ENCODE measurements around the gene TCERG1L.

The TCERG1L gene

GRCh38 chr10:131269776-131270460 lies 41.6 kb downstream of the TCERG1L start:
- DNase-seq = no peak

DNA sequence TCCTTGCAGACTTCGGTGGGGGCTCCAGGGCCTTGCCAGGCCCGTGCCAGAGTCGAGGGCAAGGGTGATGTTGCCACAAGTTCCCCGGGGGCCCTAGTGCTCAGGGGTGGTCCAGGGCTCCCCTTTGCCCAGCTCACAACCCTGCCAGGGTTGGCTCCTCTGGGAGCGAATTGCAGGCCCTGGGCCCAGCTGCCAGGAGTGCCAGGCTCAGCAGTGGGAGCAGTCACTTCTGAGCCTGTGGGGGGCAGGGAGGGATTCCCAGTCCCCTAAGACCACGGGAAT lies 43.8 kb downstream of the TCERG1L start:
- no peak for DNase-seq

GRCh38 chr10:131266936-131267813 lies 44.3 kb downstream of the TCERG1L start:
- DNase-seq = no peak

GRCh38 chr10:131264110-131264788 lies 47.3 kb downstream of the TCERG1L start:
- no peak for DNase-seq

GRCh38 chr10:131261890-131262475 lies 49.5 kb downstream of the TCERG1L start:
- DNase-seq = no peak

DNA sequence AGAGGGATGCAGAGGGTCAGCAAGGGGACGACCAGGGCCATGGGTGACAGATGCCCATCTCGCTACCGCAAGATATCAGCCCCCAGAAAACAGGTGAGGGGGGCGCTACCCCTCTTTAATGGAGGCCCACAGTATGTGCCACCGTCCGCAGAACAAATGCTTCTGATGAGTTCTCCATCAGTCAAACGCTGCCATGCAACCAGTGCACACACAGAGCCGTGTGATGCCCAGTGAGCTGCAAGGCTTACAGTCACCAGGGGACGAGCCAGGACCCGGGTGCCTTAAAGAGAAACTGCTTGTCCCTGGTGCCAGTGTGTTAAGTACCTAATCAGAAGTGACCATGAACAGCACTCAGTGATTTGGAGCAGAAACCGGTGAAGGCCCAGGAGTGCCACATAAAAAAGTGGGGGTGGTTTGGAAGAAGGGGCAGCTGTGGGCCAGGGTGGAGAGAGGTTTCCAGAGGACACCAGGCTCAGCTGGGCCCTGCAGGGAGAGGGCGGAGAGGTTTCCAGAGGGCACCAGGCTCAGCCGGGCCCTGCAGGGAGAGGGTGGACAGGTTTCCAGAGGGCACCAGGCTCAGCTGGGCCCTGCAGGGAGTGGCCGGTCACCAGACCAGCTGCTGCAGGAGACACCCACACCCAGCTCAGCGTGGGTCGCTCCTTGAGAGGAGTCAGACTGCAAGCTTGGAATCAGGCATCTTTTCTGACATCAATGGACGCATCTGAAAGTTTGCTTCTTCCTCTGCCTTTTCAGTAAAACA lies 50.9 kb downstream of the TCERG1L start:
- no peak for DNase-seq

GRCh38 chr10:131260031-131260430 lies 51.5 kb downstream of the TCERG1L start:
- no peak for DNase-seq

DNA sequence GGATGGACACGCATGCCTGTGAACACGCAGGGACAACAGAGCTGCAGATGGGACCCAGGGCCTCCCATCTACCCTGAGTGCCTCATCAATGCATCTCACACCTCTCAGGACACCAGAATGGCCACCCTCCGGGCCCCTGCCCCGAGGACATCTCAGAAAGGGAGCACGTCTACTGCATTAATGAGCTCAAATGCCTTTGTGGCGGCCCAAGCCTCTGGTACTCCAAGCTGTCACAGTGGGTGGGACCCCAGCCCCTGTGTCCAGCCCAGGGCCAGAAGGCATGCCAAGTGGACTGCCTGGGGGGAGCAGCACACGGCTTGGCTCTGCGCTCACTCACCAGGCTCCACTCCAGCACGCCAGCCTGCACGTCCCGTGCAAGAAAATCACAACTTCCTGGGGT lies 52.0 kb downstream of the TCERG1L start:
- DNase-seq = no peak

- no peak for DNase-seq
Observed at GRCh38 chr10:131258256-131258655, 53.3 kb downstream of the TCERG1L start.

- DNase-seq = no peak
Observed at GRCh38 chr10:131257027-131257426, 54.5 kb downstream of the TCERG1L start.

DNA sequence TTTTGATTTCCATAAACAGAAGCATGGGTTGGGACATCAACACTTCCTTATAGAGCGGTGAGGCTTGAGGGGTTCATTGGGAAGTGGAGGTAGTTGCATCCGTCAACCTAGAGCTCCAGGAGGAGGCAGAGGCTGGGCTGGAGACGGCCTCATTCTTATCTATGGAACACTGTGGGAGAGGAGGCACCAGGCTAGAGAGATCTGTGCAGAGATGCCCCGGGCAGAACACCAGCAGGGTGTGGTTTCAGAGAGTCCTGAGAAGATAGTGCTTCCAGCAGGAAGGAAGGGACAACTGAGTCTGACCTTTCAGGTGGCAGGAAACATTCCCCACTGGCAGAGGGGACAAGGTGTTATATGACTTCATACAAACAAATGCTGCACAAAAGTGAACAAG lies 56.7 kb downstream of the TCERG1L start:
- no peak for DNase-seq

DNA sequence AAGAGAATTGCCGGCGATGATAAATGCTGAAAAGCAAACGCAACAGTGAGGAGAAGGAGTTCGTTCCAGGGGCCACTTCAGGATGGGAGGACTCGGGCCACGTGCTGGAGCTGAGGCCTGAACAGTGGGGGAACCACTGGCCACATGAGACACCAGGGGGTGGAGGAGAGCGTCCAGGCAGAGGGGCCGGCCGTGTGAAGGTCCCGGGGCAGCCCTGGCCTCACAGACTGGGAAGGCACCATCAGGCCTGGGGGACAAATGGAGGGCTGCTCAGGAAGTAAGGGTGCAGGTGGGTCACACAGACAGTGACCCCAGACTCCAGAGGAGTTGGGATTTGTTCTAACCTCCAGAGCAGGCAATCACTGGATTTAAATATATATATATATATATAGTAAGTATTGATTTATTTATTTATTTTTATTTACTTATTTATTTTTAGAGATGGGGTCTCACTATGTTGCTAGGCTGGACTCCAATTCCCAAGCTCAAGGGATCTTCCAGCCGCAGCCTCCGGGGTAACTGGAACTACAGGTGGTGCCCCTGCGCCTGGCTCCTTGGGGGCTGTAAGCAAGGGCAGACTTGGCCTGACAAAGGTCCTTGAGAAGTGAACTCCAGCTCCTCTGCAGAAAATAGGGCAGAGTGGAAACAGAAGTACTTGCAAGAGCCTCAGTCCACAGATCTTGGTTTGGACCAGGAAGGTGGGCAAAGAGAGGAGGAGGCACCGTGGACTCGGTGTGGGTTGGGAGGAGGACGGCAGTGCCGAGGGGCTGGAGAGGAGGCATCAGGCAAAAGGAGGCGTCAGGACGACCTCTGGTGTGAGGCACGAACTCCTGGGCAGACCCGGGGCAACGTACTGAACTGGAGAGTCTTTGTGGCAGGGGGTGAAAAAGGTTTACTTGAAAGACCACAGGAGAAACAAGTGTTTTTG lies 57.3 kb downstream of the TCERG1L start:
- no peak for DNase-seq

- no peak for DNase-seq
Observed at GRCh38 chr10:131252567-131253276, 58.8 kb downstream of the TCERG1L start.

DNA sequence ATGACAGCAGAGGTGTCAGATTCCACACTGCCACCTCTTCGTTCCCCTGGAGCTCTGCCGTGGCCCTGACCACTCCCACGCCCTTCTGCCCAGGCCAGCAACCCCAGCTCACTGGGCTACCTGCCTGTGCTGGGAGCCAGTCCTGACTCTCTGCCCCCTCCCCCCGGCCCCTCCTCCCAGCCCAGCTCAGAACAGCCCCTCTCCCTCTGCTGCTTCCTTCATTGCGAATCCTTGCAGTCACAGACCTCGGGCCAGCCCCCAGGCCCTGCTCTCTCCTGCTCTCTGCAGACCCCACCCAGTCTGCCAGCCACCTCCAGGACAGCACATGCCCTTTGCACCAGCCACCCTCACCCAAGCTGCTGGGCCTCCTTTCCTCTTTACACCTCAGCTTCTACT lies 60.4 kb downstream of the TCERG1L start:
- DNase-seq = no peak

DNA sequence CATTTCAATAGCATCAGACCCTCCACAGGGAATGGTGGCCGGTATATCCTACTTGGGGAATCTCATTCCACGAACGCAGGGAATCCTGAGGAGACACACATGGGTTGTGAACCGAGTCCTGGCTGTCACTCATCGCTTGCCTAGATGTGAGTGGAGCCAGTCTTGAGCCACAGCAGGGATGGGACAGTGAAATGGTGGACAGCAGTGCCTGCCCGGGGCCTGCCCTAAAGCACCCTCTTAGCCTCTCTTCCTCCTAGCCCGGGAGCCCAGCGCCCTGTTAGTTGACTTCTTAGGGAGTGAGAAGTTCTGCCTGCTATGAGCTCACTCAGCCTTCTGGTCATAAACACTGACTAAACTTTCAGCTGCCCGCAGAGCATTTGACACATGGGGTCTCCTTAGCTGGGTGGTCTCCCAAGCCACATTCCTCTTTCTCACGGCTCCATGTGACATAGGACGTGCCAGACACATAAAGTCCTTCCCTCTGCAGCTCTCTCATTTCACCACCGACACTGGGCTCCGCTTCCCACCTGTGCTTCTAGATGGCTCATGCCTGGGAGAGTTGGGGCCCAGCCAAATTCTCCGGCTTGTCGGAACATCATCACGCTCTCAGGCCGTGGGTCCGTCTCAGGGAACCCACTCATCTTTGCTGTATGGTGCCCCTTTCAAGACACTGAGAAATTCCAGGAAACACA lies 60.9 kb downstream of the TCERG1L start:
- DNase-seq = no peak

GRCh38 chr10:131249955-131250344 lies 61.6 kb downstream of the TCERG1L start:
- DNase-seq = no peak

GRCh38 chr10:131249238-131249954 lies 62.1 kb downstream of the TCERG1L start:
- DNase-seq = no peak

GRCh38 chr10:131248376-131249165 lies 63.0 kb downstream of the TCERG1L start:
- no peak for DNase-seq

DNA sequence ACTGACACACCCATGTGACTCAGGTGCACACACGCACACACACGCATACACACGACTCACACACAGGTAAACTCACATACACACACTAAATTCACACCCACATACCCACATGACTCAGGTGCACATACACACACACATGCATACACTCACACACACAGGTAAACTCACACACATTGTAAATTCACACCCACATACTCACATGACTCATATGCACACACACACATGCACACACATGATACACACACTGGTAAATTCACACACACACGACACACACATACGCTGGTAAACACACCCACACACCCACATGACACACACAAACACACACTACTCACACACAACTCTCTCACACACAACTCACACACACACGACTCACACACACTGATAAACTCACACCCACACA lies 63.6 kb downstream of the TCERG1L start:
- no peak for DNase-seq
